Left cardiac atrium (tissue), 4 donors: ENCODE results near the gene DPH1. TPM values are rescaled to one million over a fixed set of nuclear protein-coding genes. Genes with fewer than 3 reads are reported as not detected.
A peak's percentile ranks its signal among the peaks of the same experiment; 100 is the strongest.
"Not testable (repeated sequence)": the region's sequence is repeated elsewhere in the genome, so short reads cannot be mapped to it uniquely, and the experiment has no call there.

Experiments
- ATAC-seq, 2 donors: fragments of 200-7000 bp; cut with Tn5 transposase; one replicate each; pipeline ENCODE4 v1.9.1; 2020; ENCODE audit warnings: mild to moderate bottlenecking in 2 of 2, moderate library complexity in 2 of 2
- DNase-seq: peaks from one replicate; pipeline ENCODE4 v3.0.0-alpha.2; 2020
- intact Hi-C, 2 donors: fragments of 100-400 bp; cut with DNase I; formaldehyde crosslinking; loops; one replicate each; pipeline versions ENCODE4 v1.14.1 to v1.15.1; 2022 to 2023
- long read RNA-seq: library from polyadenylated mRNA; unstranded; transcript quantifications from one replicate; pipeline ENCODE4 v2.0.0, GENCODE V29; 2021
- total RNA-seq, 2 donors: library from RNA; stranded (reverse); fragmentation: NEBNext Ultra II Directional; extraction: Animal tissue kit (Norgen Biotek cat#: 25700); gene quantifications; one replicate each; pipeline ENCODE4 v1.2.1, GENCODE V29; 2021
- donor health status: DM: no; HTN: yes; CAD: no.
- donor health status: DM: no; HTN: yes; CAD: no; lungs with severe emphysema.
- donor health status: DM: yes; HTN: yes; CAD: no.
- donor health status: Dilated cardiomyopathy.

The DPH1 gene
- total RNA-seq, result 10 to 100 TPM; 21.2 to 30.8 TPM
- long read RNA-seq, partial matches to known transcripts, result 1 of 12 reads
- long read RNA-seq, other reads (novel, unspliced or antisense), result 3 of 12 reads

DNA sequence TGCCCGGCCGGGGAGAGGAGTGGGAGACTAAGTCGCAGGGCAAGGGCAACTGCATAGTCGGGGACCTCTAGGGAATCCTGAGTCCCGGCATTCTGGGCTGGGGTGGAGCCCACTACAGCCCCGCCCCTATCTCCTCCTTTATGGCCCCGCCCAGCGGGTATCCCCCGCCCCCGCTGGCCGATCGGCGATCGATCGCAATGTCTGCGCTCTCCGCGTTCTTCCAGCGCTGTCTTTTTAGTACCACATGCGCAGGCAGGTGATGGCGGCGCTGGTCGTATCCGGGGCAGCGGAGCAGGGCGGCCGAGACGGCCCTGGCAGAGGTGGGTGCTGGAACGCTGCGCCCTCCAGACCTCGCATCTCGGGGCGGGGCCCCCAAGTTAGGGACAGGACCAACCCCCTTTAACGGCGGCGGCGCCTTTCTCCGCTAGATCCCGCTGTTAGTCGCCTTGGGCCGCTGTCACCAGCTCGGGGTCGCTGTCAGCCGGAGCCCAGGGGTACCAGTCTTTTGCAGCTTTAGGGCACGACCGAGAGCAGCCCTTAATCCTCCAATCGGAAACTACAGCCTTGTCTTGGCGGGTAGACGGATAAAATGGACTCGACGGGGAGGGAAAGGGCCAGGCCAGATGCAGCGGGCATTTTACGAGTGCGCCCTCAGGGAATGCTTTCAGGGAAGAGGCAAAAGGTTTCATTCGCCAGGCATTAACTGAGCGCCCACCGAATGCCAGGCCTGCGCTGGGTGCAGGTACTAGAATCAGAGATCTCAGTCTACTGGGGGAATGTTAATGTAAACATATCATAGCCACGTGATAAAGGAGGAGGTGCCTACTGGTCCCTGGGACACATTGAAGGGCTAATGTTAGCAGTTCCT lies at the start of gene DPH1:
DPH1 (plus strand) TSS at position 243 of the 868 bp plus-strand sequence; CDS start at position 260, 17 bp downstream.
- intact Hi-C loops, result loop anchor here (5.0 to 10.0 kb wide), 4 partner anchors 108 to 365 kb away; no protein-coding TSS in a partner anchor
- DNase-seq (peak; percentile 92), ATAC-seq (peak; percentile 85 to 90)

DNA sequence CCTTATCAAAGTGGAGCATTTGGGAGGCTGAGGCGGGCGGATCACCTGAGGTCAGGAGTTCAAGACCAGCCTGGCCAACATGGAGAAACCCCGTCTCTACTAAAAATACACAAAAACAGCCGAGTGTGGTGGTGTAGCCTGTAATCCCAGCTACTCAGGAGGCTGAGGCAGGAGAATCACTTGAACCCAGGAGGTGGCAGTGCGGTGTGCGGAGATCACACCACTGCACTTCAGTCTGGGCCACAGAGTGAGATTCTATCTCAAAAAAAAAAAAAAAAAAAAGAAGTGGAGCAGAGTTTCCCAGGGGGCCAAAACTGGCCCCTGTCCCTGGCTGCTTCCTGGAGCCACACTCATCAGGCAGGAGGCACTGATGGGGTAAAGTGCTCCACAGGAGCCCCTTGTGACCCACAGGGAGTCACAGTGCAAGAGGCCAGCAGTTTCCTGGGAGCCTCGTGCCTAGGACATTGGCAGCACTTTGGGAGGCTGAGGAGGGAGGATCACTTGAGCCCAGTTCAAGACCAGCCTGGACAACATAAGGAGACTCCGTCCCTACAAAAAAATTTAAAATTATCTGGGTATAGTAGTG lies 49.2 kb upstream of the DPH1 start:
- DNase-seq (no peak), ATAC-seq (peak in 1 of 2 donors; percentile 54)
- intact Hi-C loops, result no loop called here

DNA sequence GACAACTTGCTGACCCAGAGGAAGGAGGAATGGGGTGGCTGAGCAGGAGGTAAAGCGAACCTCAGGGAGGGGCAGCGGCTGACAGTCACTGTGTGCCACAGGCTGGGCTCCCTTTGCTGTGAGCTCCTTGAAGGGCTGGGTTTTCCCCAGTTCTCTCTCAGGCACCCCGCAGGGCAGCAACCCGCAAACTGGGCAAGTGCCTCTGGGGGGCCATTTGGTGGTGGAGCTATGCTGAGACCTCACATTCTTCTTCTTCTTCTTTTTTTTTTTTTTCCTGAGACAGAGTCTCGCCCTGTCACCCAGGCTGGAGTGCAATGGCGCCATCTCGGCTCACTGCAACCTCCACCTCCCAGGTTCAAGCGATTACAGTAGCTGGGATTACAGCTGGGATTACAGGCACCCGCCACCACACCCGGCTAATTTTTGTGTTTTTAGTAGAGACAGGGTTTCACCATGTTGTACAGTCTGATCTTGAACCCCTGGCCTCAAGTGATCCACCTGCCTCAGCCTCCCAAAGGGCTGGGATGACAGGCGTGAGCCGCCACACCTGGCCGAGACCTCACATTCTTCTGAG lies 47.1 kb upstream of the DPH1 start:
- intact Hi-C loops, ATAC-seq, DNase-seq: not testable (repeated sequence)

DNA sequence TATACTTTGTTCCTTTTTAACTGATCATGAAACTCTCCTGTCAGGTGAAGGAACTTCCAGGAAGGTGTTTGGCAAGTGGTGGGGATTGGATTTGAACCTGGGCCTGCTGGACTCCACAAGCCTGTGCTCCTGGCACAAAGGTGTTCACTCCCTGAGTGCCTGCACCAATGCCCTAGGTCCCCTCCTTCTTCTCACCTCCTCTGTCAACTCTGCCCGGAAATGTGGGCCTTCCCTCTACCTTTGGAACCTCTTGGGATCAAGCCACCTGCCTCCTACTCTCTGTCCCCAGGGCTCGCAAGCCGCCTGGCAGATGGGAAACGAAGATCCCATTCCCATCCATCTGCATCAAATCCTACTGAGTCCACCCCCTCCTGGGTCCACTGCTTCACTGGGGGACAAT lies 44.9 kb upstream of the DPH1 start:
- intact Hi-C loops, result no loop called here
- DNase-seq (no peak), ATAC-seq (no peak)

DNA sequence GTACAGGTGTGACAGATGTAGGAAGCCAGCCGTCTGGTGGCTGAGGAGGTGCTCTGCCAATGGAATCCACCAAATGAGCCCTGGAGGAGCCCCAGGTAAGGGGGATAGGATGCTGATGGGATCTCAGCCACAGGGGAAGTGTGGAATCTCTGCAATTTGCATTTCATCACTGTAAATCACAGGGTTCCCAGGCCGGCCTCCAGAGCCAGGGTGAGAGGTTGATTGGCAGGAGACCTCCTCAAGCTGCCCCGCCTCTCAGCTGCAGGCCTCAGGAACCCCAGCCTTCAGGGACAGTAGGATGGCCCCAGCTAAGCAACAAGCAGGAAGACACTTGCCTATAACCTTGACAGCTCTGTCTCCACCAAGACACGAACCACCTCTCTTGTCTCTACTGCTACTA lies 44.3 kb upstream of the DPH1 start:
- intact Hi-C loops, result no loop called here
- ATAC-seq (no peak), DNase-seq (no peak)

DNA sequence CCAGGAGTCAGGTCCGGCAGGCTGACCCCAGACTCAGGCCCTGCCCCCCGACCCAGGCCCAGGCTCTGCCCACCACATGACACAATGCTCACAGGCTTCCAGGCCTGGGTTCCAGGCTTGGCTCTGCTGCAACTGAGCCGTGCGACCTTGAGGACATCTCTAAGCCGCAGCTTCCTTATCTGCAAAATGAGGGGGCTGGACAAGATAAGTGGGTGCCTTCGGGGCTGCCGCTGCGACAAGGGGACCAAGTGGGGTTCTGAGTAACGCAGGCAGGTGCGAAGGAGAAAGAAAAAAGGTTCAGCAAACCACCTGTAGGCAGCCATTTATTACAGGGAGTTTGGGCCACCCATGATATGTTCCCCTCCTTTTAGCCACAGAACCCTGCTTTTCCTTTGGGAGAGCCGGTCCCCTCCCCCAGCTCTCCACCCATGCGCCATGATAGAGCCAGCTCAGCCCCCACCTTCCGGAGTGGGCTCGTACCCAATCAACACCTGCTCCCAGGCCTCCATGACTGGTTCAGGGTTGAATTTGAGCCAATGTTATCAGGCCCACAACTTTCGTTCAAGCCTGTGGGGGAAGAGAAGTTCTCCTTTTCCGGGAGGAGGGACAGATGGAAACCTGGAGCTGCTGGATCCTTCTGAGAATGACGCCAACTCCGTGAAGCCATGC lies 43.0 kb upstream of the DPH1 start:
- DNase-seq (no peak), ATAC-seq (peak; percentile 21 to 68)
- intact Hi-C loops, result no loop called here

DNA sequence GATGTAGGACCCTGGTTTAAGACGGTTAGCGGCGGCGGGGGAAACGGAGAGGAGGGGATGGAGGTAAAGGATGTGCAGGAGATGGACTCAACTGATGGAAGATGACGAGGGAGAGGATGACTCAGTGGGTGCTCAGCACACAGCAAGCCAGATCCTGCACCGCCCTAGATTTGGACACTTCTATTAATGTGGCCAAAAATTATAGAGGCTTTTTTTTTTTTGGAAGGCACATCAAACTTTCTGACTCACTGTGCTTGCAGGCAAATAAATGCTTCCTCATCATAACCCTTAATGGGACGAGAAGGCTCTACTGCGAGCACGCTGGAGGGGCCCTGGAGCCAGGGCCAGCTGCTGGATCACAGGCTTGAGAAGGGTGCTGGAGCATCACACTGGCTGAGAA lies 40.8 kb upstream of the DPH1 start:
- ATAC-seq (peak; percentile 29 to 89), DNase-seq (peak; percentile 42)
- intact Hi-C loops, result no loop called here

DNA sequence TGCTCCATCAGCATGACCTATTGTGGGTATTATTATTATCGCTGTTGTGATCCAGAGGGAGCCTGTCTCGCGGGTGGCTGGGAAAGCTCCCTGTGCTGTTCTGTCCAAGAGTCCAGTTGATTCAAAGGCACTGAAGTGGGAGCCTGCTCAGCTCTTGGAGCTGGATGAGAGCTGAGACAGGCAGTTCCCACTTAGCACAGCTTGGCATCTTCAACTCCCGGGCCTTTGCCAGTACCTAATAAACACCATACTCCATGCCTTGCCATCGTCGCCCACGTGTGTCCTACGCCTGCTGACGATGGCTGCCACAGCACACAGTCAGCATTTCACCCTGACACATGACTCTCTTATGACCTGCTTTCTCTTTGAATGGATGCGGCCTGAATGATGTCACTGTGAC lies 37.4 kb upstream of the DPH1 start:
- no peak for DNase-seq
- intact Hi-C loops, result no loop called here
- ATAC-seq, result peak; percentile 47 to 55

DNA sequence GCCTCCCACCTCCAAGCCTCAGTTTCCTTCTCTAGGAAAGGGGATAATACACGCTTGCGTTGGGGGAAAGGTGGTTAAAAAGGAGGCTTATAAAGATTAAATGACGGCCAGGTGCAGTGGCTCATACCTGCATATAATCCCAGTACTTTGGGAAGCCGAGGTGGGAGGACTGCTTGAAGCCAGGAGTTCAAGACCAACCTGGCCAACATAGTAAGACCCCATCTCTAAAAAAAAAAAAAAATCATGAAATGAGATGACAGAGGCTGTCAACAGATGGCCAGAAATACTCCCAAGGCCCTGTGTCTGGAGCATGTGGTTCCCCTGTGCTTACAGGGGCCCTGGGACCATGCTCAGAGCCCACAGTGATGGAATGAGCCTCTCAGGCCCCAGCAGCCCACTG lies 35.2 kb upstream of the DPH1 start:
- ATAC-seq, result no peak
- DNase-seq, result no peak
- intact Hi-C loops, result no loop called here

DNA sequence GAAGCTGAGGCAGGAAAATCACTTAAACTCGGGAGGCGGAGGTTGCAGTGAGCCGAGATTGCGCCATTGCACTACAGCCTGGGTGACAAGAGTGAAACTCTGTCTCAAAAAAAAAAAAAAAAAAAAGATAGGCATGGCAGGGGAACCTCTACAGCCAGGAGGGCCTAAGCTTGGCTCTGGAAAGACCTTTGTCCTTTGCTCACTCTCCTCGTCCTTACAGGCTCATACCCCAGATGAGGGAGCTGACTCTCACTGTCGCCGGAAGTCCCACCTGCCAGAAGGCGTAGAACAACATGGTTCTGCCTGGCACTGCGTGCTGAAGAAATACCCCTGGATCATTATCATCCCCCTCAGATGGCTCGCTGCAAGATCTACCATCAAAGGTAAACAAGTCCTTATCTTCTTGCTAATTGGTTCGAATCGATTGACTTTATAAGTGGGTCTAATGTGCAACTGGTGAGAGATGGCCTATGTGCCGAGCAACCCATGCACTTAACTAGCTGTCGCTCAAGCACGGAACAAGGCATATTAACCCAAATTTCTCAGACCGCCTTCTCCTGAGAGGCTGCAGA lies 34.5 kb upstream of the DPH1 start:
- DNase-seq, result no peak
- intact Hi-C loops, result no loop called here
- ATAC-seq, result no peak

DNA sequence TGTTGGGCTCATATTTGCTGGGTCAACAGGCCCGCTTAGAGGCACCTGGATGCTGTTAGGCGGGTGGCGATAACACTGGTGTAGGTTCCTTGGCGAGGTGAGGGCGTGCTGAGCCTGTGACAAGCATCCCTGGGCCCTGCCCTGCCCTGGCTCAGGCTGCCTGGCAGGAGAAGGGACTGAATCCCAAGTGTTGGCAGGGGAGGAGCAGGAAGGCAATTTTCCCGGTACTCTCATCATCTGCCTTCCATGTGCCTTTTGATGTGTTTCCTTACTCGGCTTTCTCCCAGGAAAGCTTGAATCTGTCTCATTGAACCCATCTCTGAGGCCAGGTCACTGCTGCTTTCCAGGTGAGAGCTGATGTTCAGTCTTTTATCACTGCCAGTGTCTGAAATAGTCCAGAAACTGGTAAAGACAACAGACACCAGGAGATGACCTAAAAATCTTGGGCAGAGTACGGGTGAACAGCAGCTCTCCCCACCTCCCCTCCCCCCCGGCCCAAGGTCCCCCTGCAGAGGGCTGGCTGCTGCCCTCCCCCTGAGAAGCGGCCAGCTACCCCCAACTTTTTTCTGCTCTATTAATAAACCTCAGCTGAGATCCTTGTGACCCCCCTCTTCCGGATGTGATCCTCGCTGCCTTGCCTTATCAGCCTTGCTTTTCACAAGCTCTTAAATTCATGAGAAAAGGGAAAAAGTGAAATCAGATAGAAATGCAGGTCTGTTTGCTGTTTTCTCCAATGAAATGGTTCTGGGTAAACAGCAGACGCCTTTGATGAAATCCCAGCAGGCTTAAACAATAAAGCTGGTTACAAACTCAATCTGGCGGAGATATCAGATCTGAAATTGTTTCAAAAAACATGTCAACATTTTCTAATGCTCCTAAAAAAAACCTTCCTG lies 33.8 kb upstream of the DPH1 start:
- DNase-seq (no peak), ATAC-seq (no peak)
- intact Hi-C loops, result no loop called here

DNA sequence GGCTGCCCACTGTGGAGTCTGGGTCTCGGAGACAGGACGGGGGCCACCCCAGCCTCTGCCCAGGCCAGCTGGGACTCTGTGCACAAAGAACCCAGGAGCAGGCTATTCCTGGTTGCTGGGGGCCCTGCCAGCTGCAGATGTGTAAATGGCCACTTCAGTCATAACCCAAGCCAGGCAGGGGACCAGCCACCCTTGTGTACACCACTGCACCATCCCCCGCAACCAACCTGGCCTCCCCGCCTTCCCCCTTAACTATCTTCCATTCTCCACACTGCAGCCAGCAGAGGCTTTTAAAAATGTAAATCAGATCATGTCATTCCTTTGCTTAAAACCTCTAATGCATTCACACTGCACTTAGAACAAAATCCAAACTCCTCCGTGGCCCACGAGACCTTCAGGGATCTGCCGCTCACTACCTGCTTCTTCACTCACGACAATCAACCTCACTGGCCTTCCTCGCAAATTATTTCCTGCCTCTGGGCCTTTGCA lies 33.1 kb upstream of the DPH1 start:
- DNase-seq, result no peak
- ATAC-seq, result no peak
- intact Hi-C loops, result no loop called here

DNA sequence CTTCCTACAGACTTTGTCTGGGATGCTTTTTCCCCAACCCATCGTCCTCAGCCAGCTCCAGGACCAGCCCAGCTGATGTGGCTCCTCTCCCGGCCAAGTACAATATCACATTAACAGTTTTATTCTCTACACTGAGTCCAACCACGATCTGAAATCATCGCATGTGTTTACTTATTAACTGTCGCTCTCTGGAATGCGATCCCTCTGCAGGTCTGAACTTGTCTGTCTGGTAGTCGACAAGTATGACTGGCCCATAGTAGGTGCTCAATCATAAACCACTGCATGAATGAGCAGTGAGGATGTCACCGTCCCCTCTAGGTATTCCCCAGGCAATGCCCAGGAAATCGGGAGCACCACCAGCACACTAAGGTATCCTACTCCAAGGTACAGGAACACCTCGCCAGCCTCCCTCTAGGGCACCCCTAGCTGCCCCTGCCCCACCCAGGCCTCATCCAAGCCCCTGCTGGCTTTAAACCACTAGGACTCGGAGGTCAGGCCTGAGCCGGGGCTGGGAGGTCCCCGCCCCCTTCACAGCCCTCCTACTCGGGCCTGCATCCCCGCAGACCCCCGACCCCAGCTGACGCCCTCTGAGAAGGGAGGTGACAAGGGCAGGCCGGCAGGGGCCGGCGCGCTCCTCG lies 32.5 kb upstream of the DPH1 start:
- no peak for DNase-seq
- intact Hi-C loops, result no loop called here
- no peak for ATAC-seq

DNA sequence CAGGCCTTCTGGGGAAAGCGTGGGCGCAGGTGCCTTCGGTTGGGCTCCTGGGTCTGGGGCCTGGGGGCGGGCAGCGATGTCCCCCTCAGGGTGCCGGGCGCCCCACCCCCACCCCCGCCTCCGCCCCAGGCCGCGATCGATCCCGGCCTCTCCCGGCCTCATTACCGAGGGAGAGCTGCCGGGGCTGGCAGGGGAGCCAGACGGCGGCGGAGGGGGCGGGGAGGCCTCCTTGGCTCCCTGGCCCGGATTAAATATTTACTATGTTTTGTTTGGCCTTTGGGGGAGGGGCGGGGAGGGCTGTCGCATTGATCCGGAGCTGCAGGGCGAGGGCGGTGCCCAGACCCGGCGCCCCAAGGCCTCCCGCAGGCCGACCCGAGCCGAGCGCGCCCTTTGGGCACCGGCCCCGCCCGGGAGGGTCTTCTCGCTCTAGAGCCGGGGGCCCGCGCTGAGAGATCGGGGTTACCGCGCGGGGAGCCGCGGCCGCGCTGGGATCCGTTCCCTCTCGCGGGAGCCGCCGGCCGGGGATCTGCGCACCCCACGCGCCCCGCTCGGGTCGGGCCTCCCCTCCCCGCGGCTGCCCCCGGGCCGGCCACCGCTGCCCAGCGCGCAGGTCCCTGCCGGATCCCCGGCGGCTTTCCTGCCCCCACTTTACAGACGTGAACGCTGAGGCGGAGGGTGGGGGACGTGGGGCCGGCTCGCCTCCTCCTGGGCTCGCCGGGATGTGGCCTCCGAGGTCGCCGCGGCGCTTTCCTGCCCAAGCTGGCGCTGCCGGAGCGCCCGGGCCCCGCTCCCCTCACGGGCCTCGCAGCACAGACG lies 31.8 kb upstream of the DPH1 start:
- DNase-seq (no peak), ATAC-seq (peak; percentile 6 to 10)
- intact Hi-C loops, result no loop called here

DNA sequence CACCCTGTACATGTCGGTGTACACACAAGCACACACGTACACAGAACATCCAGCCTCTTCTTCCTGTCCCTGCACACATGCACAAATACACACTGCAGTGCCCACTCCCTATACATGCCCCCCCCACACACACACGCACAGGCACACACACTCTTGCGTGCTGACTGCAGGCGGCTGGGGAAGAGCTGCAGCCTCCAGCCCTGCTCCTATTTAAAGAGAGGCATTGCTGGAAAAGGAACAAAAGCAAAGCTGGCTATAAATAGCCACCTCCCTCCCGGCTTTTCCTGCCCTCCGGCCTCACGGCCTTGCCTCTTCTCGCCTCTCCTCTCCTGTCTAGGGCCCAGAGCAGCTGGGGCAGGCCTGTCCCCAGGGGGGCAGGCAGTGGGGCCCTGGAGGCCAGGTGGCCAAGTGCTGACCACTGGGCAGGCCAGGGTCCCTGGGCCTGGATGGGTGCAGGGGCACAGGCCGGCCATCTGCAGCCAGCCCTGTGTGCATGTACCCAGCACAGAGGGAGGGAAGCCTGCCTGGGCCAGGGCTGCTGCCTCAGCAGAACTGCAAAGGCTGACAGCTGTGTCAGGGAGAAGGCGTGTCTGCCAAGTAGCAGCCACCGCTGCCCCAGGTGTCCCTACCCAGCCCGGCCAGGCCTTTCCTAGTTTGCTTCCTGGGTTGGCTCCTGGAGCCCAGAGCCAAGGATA lies 30.2 kb upstream of the DPH1 start:
- ATAC-seq, result peak; percentile 75 to 79
- intact Hi-C loops, result no loop called here
- peak; percentile 44 for DNase-seq

DNA sequence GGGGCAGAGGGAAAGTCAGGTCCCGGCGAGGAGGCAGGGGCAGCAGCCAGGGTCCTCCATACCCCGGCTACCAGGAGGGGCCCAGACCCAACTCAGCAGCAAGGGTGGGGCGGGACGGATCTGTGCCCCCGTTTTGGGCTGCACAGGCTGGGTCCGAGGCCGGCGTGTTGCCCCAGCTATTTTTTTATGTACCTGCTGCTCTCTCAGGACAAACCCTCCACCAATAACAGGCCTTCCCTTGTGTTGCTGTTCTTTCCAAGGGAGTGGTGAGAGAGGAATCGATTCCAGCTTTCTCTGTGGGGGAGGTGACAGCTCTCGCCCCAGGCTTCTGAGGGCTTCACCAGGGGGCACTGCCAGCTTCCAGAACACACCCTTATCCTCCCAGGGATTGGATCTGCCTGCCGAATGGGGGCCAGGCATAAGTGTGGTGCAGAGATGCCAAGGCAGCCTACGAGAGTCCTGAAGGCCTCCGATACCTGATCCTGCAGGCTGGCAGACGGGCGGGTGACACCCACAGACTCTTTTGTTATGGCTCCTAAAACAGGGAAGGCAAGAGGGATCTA lies 27.1 kb upstream of the DPH1 start:
- ATAC-seq (no peak), DNase-seq (no peak)
- intact Hi-C loops, result no loop called here
